GM12878 (cell line): Measurements from ENCODE around the gene UVRAG. TPM values are rescaled to one million over a fixed set of nuclear protein-coding genes. Genes with fewer than 3 reads are reported as not detected.

Experiments used
- ATAC-seq: fragments of 200-7000 bp; cut with Tn5 transposase; 3 replicates; pipeline ENCODE4 v1.9.1; 2020; ENCODE audit warnings: mild to moderate bottlenecking, moderate library complexity
- BruUV-seq: library from RNA; stranded (reverse); fragments of 400-500 nt; replicated peaks from 2 replicates; lab custom pipeline; 2021; lab: Mats Ljungman, UMichigan
- CTCF ChIA-PET: fragments of 300-600 bp; sonication (Branson Sonifier 250); formaldehyde crosslinking; extraction: SDS; loops from one replicate; lab custom pipeline; 2021; ENCODE audit warnings: inconsistent platforms; lab: Yijun Ruan, JAX
- POLR2A ChIA-PET: fragments of 350-600 bp; formaldehyde crosslinking; extraction: SDS; loops from one replicate; lab custom pipeline; 2021; ENCODE audit warnings: inconsistent platforms; lab: Charles Lee
- RAD21 ChIA-PET: fragments of 300-600 bp; sonication (Branson Sonifier 250); formaldehyde crosslinking; loops from one replicate; lab custom pipeline; 2023; ENCODE audit warnings: antibody characterized with exemption; ENCODE audit not compliant: unreplicated experiment; lab: Charles Lee
- SMC1A ChIA-PET: fragments of 300-600 bp; sonication (Branson Sonifier 250); formaldehyde crosslinking; loops from one replicate; lab custom pipeline; 2023; ENCODE audit not compliant: unreplicated experiment, uncharacterized antibody; lab: Charles Lee
- DNase-seq: peaks from one replicate; pipeline ENCODE4 v3.0.0-alpha.2; 2011; ENCODE audit warnings: low read depth, low spot score
- FAIRE-seq: peaks from 3 replicates; lab custom pipeline; 2011; peaks lifted over from hg19 to GRCh38; lab: Jason Lieb, UNC
- H2AFZ ChIP-seq: 2 replicates; pipeline ENCODE4 v1.6.0; 2011; ENCODE audit warnings: low read depth, low read length, control low read depth; ENCODE audit not compliant: control insufficient read depth
- H3K27ac ChIP-seq: 2 replicates; pipeline ENCODE4 v1.5.1; 2011; ENCODE audit warnings: control low read depth; ENCODE audit not compliant: control insufficient read depth, insufficient read depth
- H3K27me3 ChIP-seq, 2 experiments: replicated peaks in 1 of 2; 2 replicates each; pipeline versions ENCODE4 v1.6.0 to v1.6.1; 2011; ENCODE audit warnings: low read length in 1 of 2; ENCODE audit not compliant: control insufficient read depth in 2 of 2, insufficient read depth in 2 of 2
- H3K36me3 ChIP-seq, 2 experiments: 2 replicates each; pipeline ENCODE4 v1.5.1; 2011; ENCODE audit warnings: low read length in 1 of 2; ENCODE audit not compliant: control insufficient read depth in 2 of 2, insufficient read depth in 2 of 2
- H3K4me1 ChIP-seq: 2 replicates; pipeline ENCODE4 v1.6.1; 2011; ENCODE audit warnings: mild to moderate bottlenecking, low read length, moderate library complexity, mixed read lengths; ENCODE audit not compliant: control insufficient read depth, insufficient read depth
- H3K4me2 ChIP-seq: 2 replicates; pipeline ENCODE4 v1.6.0; 2011; ENCODE audit warnings: control low read depth; ENCODE audit not compliant: control insufficient read depth, insufficient read depth
- H3K4me3 ChIP-seq: fragments of 200-600 bp; sonication (generic); 2 replicates; pipeline ENCODE4 v1.5.1; 2016
- H3K79me2 ChIP-seq: 2 replicates; pipeline ENCODE4 v1.6.0; 2011; ENCODE audit warnings: low read length; ENCODE audit not compliant: control insufficient read depth, insufficient read depth
- H3K9ac ChIP-seq: 2 replicates; pipeline ENCODE4 v1.8.0; 2011; ENCODE audit warnings: low read length, control low read depth, mixed read lengths; ENCODE audit not compliant: control insufficient read depth, insufficient read depth
- H3K9me3 ChIP-seq: replicated peaks from 3 replicates; pipeline ENCODE4 v1.5.1; 2011; ENCODE audit warnings: mild to moderate bottlenecking, low read length; ENCODE audit not compliant: control insufficient read depth, insufficient read depth
- H4K20me1 ChIP-seq: 2 replicates; pipeline ENCODE4 v1.6.0; 2011; ENCODE audit not compliant: control insufficient read depth, insufficient read depth
- BCL11A ChIP-seq: IDR thresholded peaks from 2 replicates; pipeline ENCODE4 v1.6.1; 2011; ENCODE audit warnings: low read depth, low read length
- CEBPB ChIP-seq, 2 experiments: fragments of 150-350 bp in 1 of 2; IDR thresholded peaks; 2 replicates each; pipeline ENCODE4 v1.6.1; 2012 to 2014; ENCODE audit warnings: low read depth in 2 of 2, low read length in 2 of 2, borderline replicate concordance in 1 of 2, inconsistent platforms in 1 of 2
- CREM ChIP-seq: IDR thresholded peaks from 2 replicates; pipeline ENCODE4 v1.6.1; 2014; ENCODE audit warnings: antibody characterized with exemption, low read depth
- E4F1 ChIP-seq: fragments of 450-650 bp; IDR thresholded peaks from 2 replicates; pipeline ENCODE4 v1.6.1; 2018; ENCODE audit warnings: borderline replicate concordance, mild to moderate bottlenecking; ENCODE audit not compliant: partially characterized antibody
- EGR1 ChIP-seq, 2 experiments: IDR thresholded peaks; 1 replicate in 1 of 2; 2 replicates in 1 of 2; pipeline ENCODE4 v1.6.1; 2011 to 2012; ENCODE audit warnings: low read depth in 2 of 2, low read length in 2 of 2, borderline replicate concordance in 1 of 2, mild to moderate bottlenecking in 1 of 2, moderate library complexity in 1 of 2
- HCFC1 ChIP-seq: fragments of 150-350 bp; IDR thresholded peaks from 2 replicates; pipeline ENCODE4 v1.6.1; 2014; ENCODE audit warnings: low read length
- HSF1 ChIP-seq: fragments of 150-350 bp; IDR thresholded peaks from 2 replicates; pipeline ENCODE4 v1.6.1; 2014; ENCODE audit warnings: mild to moderate bottlenecking, low read depth, low read length
- IKZF2 ChIP-seq, 2 experiments: fragments of 450-650 bp; IDR thresholded peaks; 2 replicates each; pipeline ENCODE4 v1.6.1; 2017; ENCODE audit warnings: mild to moderate bottlenecking in 2 of 2, moderate library complexity in 2 of 2
- MEF2A ChIP-seq: IDR thresholded peaks from 2 replicates; pipeline ENCODE4 v1.6.1; 2011; ENCODE audit warnings: low read depth, mild to moderate bottlenecking, low read length, moderate library complexity; ENCODE audit not compliant: insufficient read depth
- POLR2AphosphoS2 ChIP-seq: IDR thresholded peaks from 2 replicates; pipeline ENCODE4 v1.6.1; 2011; ENCODE audit warnings: low read depth, mild to moderate bottlenecking, low read length, improper control_type of control experiment, moderate library complexity
- RBBP5 ChIP-seq: fragments of 200-600 bp; sonication (generic); conservative IDR thresholded peaks from 2 replicates; pipeline ENCODE4 v1.6.1; 2016
- ZNF687 ChIP-seq: fragments of 450-650 bp; IDR thresholded peaks from 2 replicates; pipeline ENCODE4 v1.6.1; 2017; ENCODE audit warnings: mild to moderate bottlenecking, moderate library complexity
- WGBS: methylation state at CpG from one replicate; pipeline ENCODE4 v1.1.6; 2016; ENCODE audit warnings: low lambda C conversion rate; ENCODE audit not compliant: insufficient replicate concordance, insufficient coverage; ENCODE audit errors: missing lambda C conversion rate; 5-methylcytosine and 5-hydroxymethylcytosine counted together
- in situ Hi-C: fragments of 300-500 bp; cut with MboI; formaldehyde crosslinking; loops from 9 replicates; pipeline ENCODE4 v1.14.3; 2018; ENCODE audit warnings: mixed read lengths
- intact Hi-C: fragments of 100-400 bp; cut with micrococcal nuclease; formaldehyde crosslinking; loops from one replicate; pipeline ENCODE4 v1.14.2; 2022; ENCODE audit not compliant: unreplicated experiment
- polyA plus RNA-seq, 11 experiments: library from polyadenylated mRNA; depleted of rRNA in 4 of 11; unstranded in 6 of 11; stranded (reverse) in 5 of 11; fragments of >200 nt; fragmentation: Nextera tagmentation in 4 of 11; fragmentation: Illumina TruSeq in 1 of 11; extraction: Ambion mirVana in 4 of 11; extraction: Trizol in 1 of 11; gene quantifications; 1 replicate in 1 of 11; 2 replicates in 10 of 11; pipeline versions ENCODE4 v1.2.1 to v1.2.3, GENCODE V29; 2011 to 2016; ENCODE audit warnings: inconsistent platforms in 2 of 11, missing spikeins in 2 of 11, low read depth in 1 of 11
- total RNA-seq, 4 experiments: library from RNA; depleted of rRNA in 3 of 4; stranded (reverse); fragments of >200 nt in 3 of 4; fragmentation: Illumina TruSeq in 1 of 4; extraction: Trizol in 1 of 4; gene quantifications; 2 replicates each; pipeline versions ENCODE4 v1.2.1 to v1.2.3, GENCODE V29; 2013 to 2021

UVRAG gene
- total and polyA plus RNA-seq, 10 of the 15 experiments (the other 5 are each of a cell fraction or from before 2014, with no cell fraction given), result 7.0 to 43.4 (median 37.0) TPM

DNA sequence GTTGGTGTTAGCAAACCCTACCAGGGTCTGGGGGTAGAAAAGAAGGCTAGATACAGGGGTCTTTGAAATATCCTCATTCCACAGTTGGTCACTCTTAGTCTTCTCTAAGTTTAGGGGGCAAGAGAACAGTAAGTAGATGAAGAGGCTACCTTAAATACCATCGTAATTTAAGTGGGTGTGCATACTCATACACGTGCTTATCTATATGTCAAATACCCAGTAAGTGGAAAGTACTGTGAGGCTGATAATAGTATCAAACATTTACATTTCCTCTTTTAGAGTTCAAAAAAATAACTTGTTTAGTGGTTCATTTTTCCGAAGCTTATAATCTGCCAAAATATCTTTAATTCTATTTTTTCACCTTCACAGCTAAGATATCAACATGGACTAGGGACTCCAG lies 300.5 kb downstream of the UVRAG start:
- Histone ChIP-seq H3K79me2 (no peaks in the 10 kb centered on the region; the same call in 1 of the 2 replicates), H3K27ac (no peak overlapping the region), H3K36me3 (peaks cover 2 to 19% of the 10 kb centered on the region in 2 experiments), H3K4me1 (peaks cover 9% of the 10 kb centered on the region), H3K27me3 (no peaks in the 10 kb centered on the region), H3K4me3 (no peak overlapping the region), H2AFZ (no peak overlapping the region), H3K4me2 (no peak overlapping the region), H4K20me1 (no peaks in the 10 kb centered on the region), H3K9me3 (no peaks in the 10 kb centered on the region; the same call in 2 of the 3 replicates), H3K9ac (no peak overlapping the region)
- TF ChIP-seq CEBPB (IDR thresholded peaks at IDR 0.05; ENCODE audit: borderline replicate concordance in 1 of 2, low read depth in 2 of 2, low read length in 2 of 2) (no peak), EGR1 (IDR thresholded peaks at IDR 0.05; ENCODE audit: borderline replicate concordance in 1 of 2, low read depth in 2 of 2, low read length in 2 of 2) (no peak), E4F1 (no peak), POLR2AphosphoS2 (no peak), IKZF2 (IDR thresholded peaks at IDR 0.05) (no peak), ZNF687 (no peak), BCL11A (no peak), HSF1 (no peak), RBBP5 (no peak), CREM (no peak), MEF2A (no peak), HCFC1 (no peak)
- intact Hi-C loops (no loop called here), in situ Hi-C loops (no loop called here)
- SMC1A ChIA-PET, result interaction anchor here (0.8 to 1.6 kb wide), 5 partner anchors 8 to 242 kb away, joined by 3 to 4 read pairs (median 3); no protein-coding TSS in a partner anchor
- no peak for ATAC-seq
- CTCF ChIA-PET, result interaction anchor here (1.5 kb wide), 1 partner anchor 9 kb away, joined by 4 read pairs; no protein-coding TSS in a partner anchor
- FAIRE-seq, result no peak
- POLR2A ChIA-PET, result no interaction called here
- RAD21 ChIA-PET, result no interaction called here
- BruUV-seq, result no TSS peak
- 18% methylated on average over 3 of the region's 3 CpGs for WGBS
- no peak for DNase-seq
